ENCODE measurements around the gene PCNX1.

GRCh38 chr14:71119075-71119474, 211.8 kb downstream of the PCNX1 start:
- TF ChIP-seq EZH2 (IDR thresholded peaks at IDR 0.05; ENCODE audit: low read length, unreplicated experiment), result no peak
- TF ChIP-seq, protein P1, sequence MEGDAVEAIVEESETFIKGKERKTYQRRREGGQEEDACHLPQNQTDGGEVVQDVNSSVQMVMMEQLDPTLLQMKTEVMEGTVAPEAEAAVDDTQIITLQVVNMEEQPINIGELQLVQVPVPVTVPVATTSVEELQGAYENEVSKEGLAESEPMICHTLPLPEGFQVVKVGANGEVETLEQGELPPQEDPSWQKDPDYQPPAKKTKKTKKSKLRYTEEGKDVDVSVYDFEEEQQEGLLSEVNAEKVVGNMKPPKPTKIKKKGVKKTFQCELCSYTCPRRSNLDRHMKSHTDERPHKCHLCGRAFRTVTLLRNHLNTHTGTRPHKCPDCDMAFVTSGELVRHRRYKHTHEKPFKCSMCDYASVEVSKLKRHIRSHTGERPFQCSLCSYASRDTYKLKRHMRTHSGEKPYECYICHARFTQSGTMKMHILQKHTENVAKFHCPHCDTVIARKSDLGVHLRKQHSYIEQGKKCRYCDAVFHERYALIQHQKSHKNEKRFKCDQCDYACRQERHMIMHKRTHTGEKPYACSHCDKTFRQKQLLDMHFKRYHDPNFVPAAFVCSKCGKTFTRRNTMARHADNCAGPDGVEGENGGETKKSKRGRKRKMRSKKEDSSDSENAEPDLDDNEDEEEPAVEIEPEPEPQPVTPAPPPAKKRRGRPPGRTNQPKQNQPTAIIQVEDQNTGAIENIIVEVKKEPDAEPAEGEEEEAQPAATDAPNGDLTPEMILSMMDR (conservative IDR thresholded peaks at IDR 0.05; ENCODE audit: low read depth, low read length), result no peak
- no peak for TF ChIP-seq EZH2phosphoT487 (IDR thresholded peaks at IDR 0.05; ENCODE audit: borderline replicate concordance, low read length)
